ENCODE results near the gene WAC. TPM values are rescaled to one million over a fixed set of nuclear protein-coding genes. Genes with fewer than 3 reads are reported as not detected.
"Not testable (repeated sequence)": the region's sequence is repeated elsewhere in the genome, so short reads cannot be mapped to it uniquely, and the experiment has no call there.

WAC gene
- total RNA-seq, 1 donor from 2014 or later: 62.8 TPM

DNA sequence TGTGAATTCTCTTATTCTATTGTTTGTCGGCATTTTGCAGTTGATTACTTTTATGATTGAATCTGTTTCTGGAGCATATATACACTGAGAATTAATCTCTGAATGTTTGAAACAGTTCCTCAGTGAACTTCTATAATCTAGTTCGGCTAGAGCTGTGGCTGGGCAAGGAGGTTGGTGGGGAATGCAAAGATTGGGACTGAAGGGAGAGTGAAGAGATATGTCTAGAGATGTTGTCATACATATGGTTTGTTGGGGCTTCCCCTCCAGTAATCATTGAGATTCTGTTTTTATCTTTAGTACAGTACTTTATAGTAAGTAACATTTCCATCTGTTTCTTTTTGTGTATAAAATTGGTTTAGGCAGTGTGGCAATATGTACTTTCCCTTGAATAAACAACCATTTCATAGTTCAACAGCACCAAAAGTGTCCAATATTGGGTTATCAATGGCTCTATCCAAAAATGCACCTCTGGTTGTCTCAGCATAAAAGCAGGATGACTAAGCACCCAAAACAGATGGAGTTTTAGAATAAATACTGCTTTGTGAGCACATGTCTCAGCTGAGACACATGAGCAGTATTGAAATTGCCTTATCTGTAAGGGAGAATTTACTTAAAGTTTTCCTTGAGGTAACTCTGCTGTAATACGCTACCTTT is 36.7 kb downstream of the WAC start:
- ATAC-seq: no peak

DNA sequence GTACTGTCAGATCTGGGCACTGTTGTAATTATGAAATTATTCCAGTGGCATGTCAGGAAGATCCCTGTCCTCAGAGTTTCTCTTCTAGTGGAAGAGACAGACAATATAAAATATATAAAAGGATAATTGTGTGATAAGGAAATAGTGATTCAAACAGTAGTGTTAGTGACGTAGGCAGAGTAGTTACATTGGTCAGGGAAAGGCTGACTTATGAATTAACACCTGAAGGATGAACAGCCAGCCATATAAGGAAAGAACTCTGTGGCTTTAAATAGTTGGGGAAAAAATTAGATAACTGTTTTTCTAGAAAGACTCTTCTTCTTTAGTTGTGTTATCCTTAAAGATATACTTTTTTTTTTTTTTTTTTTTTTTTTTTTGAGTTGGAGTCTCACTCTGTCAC is 37.7 kb downstream of the WAC start:
- ATAC-seq: no peak

DNA sequence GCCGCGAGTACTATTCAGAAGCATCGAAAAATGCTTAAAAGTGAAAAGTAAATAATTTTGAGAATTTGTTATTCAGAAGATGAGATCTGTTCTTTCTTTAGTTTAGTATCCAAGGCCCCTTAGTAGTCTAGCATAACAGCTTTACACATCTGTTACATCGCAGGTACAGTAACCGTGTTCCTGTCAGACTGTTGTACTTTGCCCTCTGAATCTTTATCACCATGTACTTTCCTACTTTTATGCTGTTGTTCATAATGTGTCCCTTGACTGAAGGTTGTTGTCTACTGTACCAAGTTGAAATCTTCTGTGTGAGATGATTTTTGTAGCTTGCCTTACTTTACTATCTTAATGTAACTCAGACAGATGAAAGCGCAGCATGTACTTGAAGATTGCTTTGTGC is 38.3 kb downstream of the WAC start:
- no peak for ATAC-seq

DNA sequence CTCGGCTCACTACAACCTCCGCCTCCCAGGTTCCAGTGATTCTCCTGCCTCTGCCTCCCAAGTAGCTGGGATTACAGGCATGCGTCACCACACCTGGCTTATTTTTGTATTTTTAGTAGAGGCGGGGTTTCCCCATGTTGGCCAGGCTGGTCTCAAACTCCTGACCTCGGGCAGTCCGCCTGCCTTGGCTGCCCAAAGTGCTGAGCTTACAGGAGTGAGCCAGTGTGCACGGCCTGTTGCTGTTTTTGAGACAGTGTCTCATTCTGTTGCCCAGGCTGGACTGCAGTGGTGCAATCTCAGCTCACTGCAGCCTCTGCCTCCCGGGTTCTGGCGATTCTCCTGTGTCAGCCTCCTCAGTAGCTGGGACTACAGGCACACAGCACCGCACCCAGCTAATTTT is 41.3 kb downstream of the WAC start:
- ATAC-seq: not testable (repeated sequence)

DNA sequence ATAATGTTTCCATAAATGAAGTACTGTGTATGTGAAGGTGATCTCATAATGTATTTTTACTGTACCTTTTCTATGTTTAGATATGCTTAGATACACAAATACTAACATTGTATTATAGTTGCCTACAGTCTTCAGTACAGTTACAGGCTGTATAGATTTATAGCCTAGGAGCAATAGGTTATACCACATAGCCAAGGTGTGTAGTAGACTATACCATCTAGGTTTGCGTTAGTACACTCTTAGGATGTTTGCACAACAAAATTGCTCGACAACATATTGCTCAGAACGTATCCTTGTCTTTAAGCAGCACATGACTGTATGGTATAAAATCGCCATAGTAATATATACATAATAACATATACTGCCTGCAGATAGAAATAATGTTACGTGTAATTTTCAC is 42.9 kb downstream of the WAC start:
- ATAC-seq: no peak

DNA sequence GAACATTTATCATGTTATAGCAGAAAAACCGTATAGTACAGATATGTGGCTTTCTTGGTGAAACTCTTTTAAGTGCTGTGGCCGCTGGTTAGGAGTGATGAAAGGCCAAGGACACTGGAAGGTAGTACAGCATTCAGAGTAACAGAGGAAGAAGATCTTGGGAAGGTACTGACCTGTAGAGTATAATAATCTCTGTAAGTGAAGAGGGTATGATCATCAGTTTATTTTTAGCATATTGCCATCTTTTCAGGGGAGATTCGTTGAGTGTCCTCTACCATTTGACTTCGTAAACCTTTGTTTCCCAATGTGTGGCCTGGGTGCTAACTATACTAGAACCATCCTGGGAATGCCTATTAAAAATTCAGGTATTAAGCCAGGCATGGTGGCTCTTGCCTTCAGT is 44.6 kb downstream of the WAC start:
- no peak for ATAC-seq

DNA sequence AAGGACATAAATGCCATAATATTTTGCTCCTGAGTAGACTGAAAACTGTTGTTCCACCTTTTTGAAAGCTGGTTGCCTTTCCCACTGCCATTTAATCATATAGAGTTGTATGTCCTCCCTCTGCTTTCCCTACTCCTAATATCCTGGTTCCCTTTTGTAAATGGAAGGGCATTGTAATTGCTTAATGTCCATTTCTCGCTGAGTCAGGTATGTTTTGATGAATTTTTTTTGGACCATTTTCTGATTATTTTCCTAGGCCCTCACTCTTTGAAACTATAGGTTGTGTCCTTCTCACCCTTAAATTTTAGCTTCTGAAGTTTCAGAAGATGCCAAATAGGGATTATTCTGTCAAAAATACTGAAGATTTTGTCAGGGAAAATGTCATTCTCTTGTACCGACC is 45.5 kb downstream of the WAC start:
- ATAC-seq: no peak

DNA sequence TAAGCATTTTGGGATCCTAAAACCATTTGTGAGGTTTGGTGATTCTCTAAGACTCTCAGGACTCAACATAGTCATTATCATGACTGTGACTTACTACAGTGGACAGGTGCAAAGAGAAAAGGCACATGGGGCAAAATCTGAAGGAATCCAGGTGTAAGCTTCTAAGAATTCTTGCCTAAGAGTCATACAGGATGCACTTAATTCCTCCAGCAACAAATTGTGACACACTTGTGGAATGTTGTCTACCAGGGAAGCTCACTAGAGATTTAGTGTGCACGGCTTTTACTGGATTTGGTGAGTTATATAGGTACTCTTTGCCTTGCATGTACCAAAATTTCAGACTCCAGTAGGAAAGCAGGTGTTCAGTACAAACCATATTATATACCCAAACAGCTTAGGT is 47.9 kb downstream of the WAC start:
- ATAC-seq: peak; percentile 74

DNA sequence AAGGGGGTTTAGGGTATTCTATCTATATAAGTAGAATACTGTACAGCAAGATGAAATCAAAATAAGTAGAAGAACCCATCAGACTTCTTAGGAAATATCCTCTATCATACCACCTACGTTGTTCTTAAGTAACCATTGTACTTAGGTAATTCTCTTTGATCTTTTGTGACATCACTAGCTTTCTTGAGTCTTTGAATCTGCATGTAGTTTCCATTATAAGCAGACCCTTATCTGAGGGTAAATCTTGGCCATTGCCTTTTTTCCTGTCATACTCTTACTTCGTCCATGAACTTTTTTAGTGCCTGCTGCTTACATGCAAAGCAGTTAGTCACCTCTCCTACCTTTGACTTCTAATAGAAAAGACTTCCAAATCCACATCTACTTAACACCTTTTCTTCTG is 49.0 kb downstream of the WAC start:
- no peak for ATAC-seq

DNA sequence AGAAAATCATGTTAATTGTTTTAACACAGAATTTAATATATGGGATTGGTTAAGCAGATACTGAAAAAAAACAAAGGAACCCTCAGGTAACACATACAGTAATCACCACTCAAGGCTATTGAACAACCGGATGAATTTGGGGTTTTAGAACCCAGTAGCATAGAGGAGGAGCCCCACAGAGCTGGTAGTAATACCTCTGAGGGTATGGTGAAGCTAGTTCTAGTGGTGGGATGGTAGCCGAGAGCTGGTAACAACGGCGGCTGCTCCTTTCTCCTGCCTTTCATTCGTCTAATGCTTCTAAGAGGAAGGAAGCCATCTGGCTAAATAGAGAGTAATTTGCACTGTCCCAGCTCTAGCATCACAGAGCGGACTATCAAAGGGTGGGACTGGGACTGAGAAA is 52.2 kb downstream of the WAC start:
- ATAC-seq: no peak

DNA sequence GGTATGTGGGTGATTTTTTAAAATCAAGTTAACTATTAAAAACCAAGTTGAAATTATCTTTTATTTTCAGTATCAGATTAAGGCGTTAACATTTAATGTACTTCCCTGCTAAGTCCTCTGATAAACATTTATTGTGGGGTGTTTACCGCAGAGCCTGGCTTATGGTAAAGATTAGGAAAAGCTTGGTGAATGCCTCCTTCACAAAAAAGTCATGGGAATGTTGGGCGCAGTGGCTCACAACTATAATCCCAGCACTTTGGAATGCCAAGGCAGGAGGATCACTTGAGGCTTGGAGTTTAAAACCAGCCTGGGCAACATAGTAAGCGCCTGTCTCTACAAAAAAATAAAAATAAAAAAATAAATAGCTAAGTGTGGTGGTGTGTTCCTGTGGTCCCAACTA is 53.3 kb downstream of the WAC start:
- no peak for ATAC-seq

DNA sequence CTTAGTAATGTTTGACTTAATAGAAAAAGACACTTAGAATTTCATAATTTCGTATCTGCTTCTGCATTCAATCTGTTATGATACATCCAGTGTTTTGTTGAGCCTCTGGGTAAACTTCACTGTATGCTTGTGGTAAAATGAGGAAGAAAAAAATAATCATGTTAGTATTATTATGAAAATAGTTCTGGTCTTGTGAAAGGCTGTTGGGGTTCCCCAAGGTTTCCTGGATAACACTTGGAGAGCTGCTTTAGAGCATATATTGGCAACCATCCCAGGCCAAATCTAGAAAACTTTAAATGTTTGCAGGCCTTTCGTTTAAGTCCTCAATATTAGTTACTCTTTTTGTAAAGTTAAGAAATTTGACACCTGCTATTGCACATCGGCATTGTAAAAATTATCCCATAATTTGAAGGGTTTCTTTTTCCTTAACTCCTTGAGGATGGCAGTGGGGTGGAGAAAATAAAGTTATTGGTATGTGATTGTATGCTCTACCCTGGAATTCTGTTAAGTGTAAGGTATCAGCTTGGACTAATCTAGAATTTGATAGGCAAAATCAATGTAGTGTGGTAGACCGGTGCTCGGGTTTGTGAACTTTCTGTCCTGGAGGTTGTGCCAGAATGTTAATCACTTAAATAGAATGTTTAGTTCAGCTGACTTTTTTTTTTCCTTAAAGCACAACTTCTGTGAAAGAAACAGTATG is 54.5 kb downstream of the WAC start:
- no peak for ATAC-seq

DNA sequence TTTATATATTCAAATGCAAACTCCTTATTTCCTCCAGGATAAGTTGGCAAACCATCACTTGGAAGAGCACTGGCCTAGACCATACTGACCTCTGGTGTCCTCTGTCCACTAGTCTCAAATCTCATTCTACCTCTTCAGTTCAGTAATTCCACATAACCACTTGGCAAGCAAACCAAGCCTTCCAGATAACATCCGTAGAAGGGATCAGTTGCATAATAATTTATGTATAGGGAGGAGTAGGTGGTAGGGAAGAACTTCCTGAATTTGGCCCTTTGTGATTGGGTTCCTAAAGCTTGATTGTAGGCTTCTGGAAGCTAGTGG is 55.0 kb downstream of the WAC start:
- ATAC-seq: no peak

DNA sequence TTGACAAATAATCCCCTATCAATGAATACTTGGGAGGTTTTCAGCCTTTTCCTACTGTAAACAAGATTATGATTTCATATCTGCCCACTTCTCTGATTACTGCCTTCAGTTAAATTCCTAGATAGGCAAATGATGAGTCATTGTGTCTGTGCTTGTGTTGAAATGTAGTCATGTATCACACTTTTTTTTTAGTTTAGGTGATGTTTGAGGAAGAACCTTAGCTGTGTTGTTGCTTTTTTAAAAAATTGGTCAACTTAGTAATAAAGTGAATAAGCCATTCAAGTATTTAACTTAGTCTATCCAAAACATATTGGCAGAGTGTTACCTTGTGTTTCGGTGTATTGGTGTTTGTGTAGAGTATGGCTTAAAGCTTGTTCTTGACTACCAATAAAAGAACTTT is 60.0 kb downstream of the WAC start:
- ATAC-seq: peak; percentile 64

DNA sequence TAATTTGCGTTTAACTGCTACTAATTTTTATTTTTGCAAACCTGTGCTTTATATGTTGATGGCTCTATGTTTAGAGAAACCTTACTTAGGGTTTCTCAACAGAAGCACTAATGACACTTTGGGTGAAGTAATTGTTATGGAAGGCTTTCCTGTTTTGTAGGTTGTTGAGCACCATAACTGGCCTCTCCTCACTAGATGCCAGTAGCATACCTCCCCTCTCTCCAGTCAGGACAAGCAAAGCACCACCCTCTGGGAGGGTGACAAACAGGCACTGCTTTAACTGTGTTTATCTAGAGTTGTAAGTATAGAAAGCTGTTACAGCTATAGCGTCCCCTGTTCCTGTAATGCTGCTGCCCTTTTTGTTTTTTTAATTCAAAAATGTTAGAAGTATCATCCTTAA is 60.9 kb downstream of the WAC start:
- ATAC-seq: peak; percentile 88

DNA sequence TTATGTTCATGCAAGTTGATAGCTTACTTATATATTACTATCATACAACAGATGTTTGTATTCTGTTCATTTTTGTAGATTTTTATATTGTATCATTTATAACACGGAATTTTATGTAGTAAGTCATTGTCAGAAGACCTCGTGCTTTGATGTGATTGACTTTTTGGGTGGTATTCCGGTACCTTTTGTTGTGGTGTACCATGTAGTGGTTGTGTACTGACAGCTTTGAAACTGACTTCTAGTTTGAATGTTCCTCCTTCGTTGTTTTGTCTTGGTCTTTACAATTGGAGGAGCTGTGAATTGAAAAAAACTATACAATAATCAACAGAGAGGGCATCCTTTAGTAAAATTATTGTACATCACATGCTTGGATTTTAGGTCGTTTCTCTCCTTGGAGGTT is 61.5 kb downstream of the WAC start:
- no peak for ATAC-seq

DNA sequence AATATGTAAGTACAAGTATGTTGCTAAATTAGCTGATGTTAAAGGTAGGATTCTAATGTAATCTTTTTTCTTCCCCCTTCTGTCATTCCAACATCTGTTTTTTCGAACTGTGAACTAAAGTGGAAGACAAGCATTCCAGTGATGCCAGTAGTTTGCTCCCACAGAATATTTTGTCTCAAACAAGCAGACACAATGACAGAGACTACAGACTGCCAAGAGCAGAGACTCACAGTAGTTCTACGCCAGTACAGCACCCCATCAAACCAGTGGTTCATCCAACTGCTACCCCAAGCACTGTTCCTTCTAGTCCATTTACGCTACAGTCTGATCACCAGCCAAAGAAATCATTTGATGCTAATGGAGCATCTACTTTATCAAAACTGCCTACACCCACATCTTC is 62.7 kb downstream of the WAC start:
- no peak for ATAC-seq

DNA sequence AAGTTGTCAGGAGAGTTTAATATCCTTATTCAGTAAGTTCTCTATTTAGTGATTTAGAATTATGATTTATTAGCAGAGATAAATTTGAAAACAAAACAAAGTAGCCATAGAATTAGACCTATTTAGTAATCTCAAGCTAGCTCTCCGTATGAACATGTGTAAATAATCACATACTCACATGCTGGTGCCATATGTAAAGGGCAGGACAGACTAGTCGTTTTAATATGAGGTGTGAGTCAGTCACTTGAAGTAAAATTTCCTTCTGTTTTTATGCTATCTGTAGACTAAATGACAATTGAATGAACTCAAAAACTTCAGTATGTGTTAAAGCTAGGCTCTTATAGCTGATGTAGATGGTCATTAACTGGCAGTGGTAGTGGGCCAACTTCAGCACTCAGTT is 67.1 kb downstream of the WAC start:
- no peak for ATAC-seq

DNA sequence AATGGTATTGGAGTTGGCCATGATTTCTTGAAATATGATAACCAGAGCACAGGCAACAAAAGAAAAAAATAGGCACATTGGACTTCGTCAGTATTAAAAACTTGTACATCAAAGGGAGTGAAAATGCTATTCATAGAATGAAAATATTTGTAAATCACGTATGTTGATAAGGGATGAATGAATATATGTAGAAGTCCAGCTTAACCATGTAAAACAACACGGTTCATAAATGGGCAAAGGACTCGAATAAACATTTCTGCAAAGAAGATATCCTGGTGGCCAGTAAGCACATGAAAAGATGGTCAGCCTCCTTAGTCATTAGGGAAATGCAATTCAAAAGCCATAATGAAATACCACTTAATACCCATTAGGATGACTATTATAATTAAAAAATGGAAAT is 68.1 kb downstream of the WAC start:
- ATAC-seq: no peak

DNA sequence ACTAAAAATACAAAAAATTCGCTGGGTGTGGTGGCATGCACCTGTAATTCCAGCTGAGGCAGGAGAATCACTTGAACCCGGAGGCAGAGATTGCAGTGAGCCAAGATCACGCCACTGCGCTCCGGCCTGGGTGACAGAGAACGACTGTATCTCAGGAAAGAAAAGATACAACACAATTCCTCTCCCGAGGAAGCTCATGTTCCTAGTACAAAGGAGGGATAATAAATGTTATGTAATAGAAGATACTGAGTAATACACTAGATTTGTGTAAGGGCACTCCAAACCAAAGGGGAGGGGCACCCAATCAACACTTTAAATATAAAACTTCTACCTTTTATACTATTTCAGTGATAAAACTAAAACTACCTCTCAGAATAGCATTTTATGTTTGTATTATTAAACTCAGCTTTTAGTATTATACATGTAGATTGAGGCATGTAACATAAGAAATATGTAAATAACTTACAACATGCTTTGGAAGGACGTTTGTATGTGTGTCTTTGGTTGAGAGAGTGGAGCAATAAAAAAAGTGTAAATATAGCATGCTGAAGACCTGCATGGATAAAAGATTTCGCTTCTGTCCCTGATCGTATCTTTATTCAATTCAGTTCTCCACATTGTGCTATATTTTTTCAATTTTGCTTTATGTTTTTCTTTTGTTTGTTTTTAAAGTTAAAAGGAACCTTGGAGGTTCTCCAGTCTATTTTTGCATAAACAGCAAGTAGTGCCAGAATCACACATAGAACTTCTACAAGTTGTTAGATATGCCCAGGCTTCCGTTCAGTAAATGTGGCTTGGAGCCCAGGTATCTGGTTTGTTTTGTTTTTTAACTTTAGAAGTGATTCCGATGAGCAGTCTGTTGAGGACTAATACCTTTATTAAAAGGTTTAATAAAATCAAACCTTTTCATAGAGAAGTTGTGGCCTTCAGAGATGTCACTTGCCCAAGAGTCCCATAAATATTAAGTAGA is 71.9 kb downstream of the WAC start:
- no peak for ATAC-seq

DNA sequence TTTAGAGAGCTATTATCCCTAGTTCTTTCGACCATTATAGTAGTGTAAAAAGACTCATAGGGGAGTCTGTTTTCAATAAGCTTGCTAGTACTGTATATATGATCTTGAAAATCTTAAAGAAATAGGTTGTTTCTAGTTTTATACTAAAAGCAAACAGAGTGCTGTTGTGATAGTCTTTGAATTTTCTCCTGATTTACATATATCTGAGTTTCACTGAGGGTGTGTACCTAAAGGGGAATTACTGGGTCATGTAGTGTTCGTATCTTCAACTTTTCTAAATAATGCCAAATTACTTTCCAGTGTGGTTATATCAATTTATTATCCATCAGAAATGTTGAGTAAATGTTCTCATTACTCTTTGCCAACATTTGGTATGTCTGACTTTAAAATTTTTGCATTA is 73.7 kb downstream of the WAC start:
- no peak for ATAC-seq

DNA sequence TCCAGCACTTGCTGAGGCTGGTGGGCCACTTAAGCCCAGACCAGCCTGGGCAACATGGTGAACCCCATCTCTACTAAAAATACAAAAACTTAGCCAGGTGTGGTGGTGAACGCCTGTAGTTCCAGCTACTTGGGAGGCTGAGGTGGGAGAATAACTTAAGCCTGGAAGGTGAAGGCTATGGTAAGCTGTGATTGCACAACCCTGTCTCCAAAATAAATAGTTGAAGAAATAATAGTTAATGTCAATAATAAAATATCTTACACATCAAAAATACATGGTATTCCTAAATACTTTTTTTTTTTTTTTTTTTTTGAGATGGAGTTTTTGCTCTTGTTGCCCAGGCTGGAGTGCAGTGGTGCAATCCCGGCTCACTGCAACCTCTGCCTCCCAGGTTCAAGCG is 76.7 kb downstream of the WAC start:
- not testable (repeated sequence) for ATAC-seq

DNA sequence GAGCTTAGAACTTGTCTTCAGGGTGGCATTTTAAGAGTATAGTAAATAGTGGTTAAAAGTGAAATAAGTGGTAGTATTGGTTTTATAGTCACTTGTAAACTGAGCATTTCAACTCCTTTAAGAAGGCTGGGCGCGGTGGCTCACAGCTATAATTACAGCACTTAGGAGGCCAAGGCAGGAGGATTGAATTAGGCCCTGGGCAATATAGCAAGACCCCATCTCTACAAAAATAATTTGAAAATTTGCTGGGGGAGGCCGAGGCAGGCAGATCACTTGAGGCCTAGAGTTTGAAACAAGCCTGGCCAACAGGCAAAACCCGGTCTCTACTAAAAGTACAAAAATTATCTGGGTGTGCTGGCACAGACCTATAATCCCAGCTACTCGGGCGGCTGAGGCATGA is 80.0 kb downstream of the WAC start:
- ATAC-seq: no peak

DNA sequence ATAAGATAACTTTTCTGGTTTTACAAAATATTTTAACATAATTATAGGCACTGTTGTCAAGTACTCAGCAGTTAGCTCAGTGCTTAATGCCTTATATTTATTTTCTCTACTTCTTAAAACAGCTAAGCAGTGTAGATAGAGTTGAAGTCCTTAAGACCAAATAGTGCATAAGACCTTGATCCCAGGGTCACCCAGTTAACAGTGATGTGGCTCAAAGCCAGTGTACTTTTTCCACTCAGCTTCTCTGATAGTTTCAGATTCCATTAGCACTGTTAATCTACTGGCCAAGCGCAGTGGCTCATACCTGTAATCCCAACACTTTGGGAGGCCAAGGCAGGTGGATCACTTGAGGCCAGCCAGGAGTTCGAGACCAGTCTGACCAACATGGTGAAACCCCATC is 83.6 kb downstream of the WAC start:
- no peak for ATAC-seq
